ENCODE data around the gene RPS21. TPM values are rescaled to one million over a fixed set of nuclear protein-coding genes. Genes with fewer than 3 reads are reported as not detected.

Gene RPS21
- total RNA-seq, 2 donors from 2014 or later = 1,025 to 2,724 TPM

- no peaks in the 10 kb centered on the region for H3K9me3 ChIP-seq
- ATAC-seq (ENCODE audit: insufficient number of reproducible peaks, low FRiP score, low read depth) (no peak), DNase-seq (ENCODE audit: low spot score) (no peak)
- no peak overlapping the region for H3K4me3 ChIP-seq
- peaks cover 9 to 23% of the 10 kb centered on the region in 2 donors for H3K4me1 ChIP-seq (ENCODE audit: control insufficient read depth in 1 of 2, low read depth in 2 of 2)
- H3K27me3 ChIP-seq (replicated peaks; ENCODE audit: insufficient read depth) = no peaks in the 10 kb centered on the region
- H3K27ac ChIP-seq = no peak overlapping the region
- H3K36me3 ChIP-seq = no peaks in the 10 kb centered on the region
- TF ChIP-seq CTCF (IDR thresholded peaks at IDR 0.05) = no peak
Measured at GRCh38 chr20:62436692-62437091, 49.8 kb downstream of the RPS21 start.

- ATAC-seq (ENCODE audit: insufficient number of reproducible peaks, low FRiP score, low read depth) (no peak), DNase-seq (ENCODE audit: low spot score) (no peak)
- no peak overlapping the region for H3K4me3 ChIP-seq
- H3K27me3 ChIP-seq (replicated peaks; ENCODE audit: insufficient read depth) = no peaks in the 10 kb centered on the region
- no peaks in the 10 kb centered on the region for H3K9me3 ChIP-seq
- TF ChIP-seq CTCF (IDR thresholded peaks at IDR 0.05) = no peak
- H3K27ac ChIP-seq = no peak overlapping the region
- H3K4me1 ChIP-seq (ENCODE audit: control insufficient read depth in 1 of 2, low read depth in 2 of 2) = peaks cover 9 to 23% of the 10 kb centered on the region in 2 donors
- H3K36me3 ChIP-seq = no peaks in the 10 kb centered on the region
Measured at GRCh38 chr20:62437496-62437895, 50.6 kb downstream of the RPS21 start.

- Histone ChIP-seq H3K9me3 (no peaks in the 10 kb centered on the region), H3K4me3 (no peak overlapping the region), H3K36me3 (no peaks in the 10 kb centered on the region), H3K27ac (no peak overlapping the region), H3K27me3 (replicated peaks; ENCODE audit: insufficient read depth) (no peaks in the 10 kb centered on the region), H3K4me1 (ENCODE audit: control insufficient read depth in 1 of 2, low read depth in 2 of 2) (peaks cover 9 to 23% of the 10 kb centered on the region in 2 donors)
- DNase-seq (ENCODE audit: low spot score) (no peak), ATAC-seq (ENCODE audit: insufficient number of reproducible peaks, low FRiP score, low read depth) (no peak)
- TF ChIP-seq CTCF (IDR thresholded peaks at IDR 0.05) = no peak
Measured at GRCh38 chr20:62437927-62438326, 51.0 kb downstream of the RPS21 start.

Other genes with a start within 250 kb of the RPS21 start
- gene PSMA7, start 243.7 kb upstream of the RPS21 start, total RNA-seq = 100 to 1,000 TPM; 185 to 228 TPM
- gene SS18L1, start 243.3 kb upstream of the RPS21 start, total RNA-seq = 10 to 100 TPM; 10.7 to 21.7 TPM
- 10 to 100 TPM; 28.0 to 41.8 TPM for gene MTG2, start 204.1 kb upstream of the RPS21 start, total RNA-seq
- gene HRH3, start 166.8 kb upstream of the RPS21 start, total RNA-seq = not detected
- gene OSBPL2, start 148.6 kb upstream of the RPS21 start, total RNA-seq = 10 to 100 TPM; 48.5 to 58.5 TPM
- gene ADRM1, start 84.1 kb upstream of the RPS21 start, total RNA-seq = 100 to 1,000 TPM in 1 of 2 donors, 10 to 100 TPM in 1; 98.8 to 113 TPM
- 100 to 1,000 TPM; 289 to 333 TPM for gene LAMA5, start 19.8 kb upstream of the RPS21 start, total RNA-seq
- 1 to 10 TPM; 2.1 to 9.2 TPM for gene CABLES2, start 20.2 kb downstream of the RPS21 start, total RNA-seq
- gene RBBP8NL, start 40.4 kb downstream of the RPS21 start, total RNA-seq = not detected
- gene GATA5, start 88.9 kb downstream of the RPS21 start, total RNA-seq = under 1 TPM in 1 of 2 donors, not detected in 1; 0.27 TPM

All from thoracic aorta (tissue), 2 donors.